Duodenal mucosa (tissue), 2 donors: ENCODE results near the gene AKAP9.
"Not testable (repeated sequence)": the region's sequence is repeated elsewhere in the genome, so short reads cannot be mapped to it uniquely, and the experiment has no call there.

Experiments
- H3K27ac ChIP-seq: one replicate; pipeline ENCODE4 v1.7.0; 2013; ENCODE audit warnings: low read depth, low read length
- H3K27me3 ChIP-seq, 2 donors: one replicate each; pipeline ENCODE4 v1.7.0; 2013; ENCODE audit warnings: low read length in 2 of 2, control low read depth in 1 of 2; ENCODE audit not compliant: insufficient read depth in 2 of 2, control insufficient read depth in 1 of 2
- H3K36me3 ChIP-seq, 2 donors: one replicate each; pipeline ENCODE4 v1.7.0; 2013; ENCODE audit warnings: low read length in 2 of 2, control low read depth in 1 of 2; ENCODE audit not compliant: insufficient read depth in 2 of 2, control insufficient read depth in 1 of 2
- H3K4me1 ChIP-seq, 2 donors: one replicate each; pipeline ENCODE4 v1.7.0; 2013; ENCODE audit warnings: low read length in 2 of 2, control low read depth in 1 of 2; ENCODE audit not compliant: insufficient read depth in 2 of 2, control insufficient read depth in 1 of 2
- H3K4me3 ChIP-seq, 2 donors: one replicate each; pipeline ENCODE4 v1.7.0; 2013; ENCODE audit warnings: low read length in 2 of 2, low read depth in 1 of 2
- H3K9ac ChIP-seq, 2 donors: one replicate each; pipeline ENCODE4 v1.7.0; 2013; ENCODE audit warnings: low read length in 2 of 2, low read depth in 1 of 2
- H3K9me3 ChIP-seq, 2 donors: one replicate each; pipeline ENCODE4 v1.7.0; 2013; ENCODE audit warnings: low read length in 2 of 2, control low read depth in 1 of 2; ENCODE audit not compliant: control insufficient read depth in 1 of 2

Gene AKAP9

GRCh38 chr7:91940572-91941341, at the start of gene AKAP9:
Gene AKAP9 (plus strand): TSS chr7:91940862. CDS start chr7:91941100, 238 bp downstream.
- Histone ChIP-seq H3K27me3 (no peaks in the 10 kb centered on the region), H3K27ac (peak within 1 kb of the TSS; percentile 92), H3K9me3 (no peaks in the 10 kb centered on the region), H3K36me3 (no peaks in the 10 kb centered on the region), H3K4me3 (peak within 1 kb of the TSS; percentile 98 to 99), H3K4me1 (peaks cover 13% of the 10 kb centered on the region in 2 donors), H3K9ac (peak within 1 kb of the TSS; percentile 96)

- no peak overlapping the region for H3K9ac ChIP-seq
- no peak overlapping the region for H3K4me3 ChIP-seq
- no peaks in the 10 kb centered on the region for H3K4me1 ChIP-seq
- no peaks in the 10 kb centered on the region for H3K27me3 ChIP-seq
- no peaks in the 10 kb centered on the region for H3K36me3 ChIP-seq
- no peak overlapping the region for H3K27ac ChIP-seq
- H3K9me3 ChIP-seq = no peaks in the 10 kb centered on the region
These were observed 48.5 kb upstream of the AKAP9 start for GRCh38 chr7:91892099-91892705.

DNA sequence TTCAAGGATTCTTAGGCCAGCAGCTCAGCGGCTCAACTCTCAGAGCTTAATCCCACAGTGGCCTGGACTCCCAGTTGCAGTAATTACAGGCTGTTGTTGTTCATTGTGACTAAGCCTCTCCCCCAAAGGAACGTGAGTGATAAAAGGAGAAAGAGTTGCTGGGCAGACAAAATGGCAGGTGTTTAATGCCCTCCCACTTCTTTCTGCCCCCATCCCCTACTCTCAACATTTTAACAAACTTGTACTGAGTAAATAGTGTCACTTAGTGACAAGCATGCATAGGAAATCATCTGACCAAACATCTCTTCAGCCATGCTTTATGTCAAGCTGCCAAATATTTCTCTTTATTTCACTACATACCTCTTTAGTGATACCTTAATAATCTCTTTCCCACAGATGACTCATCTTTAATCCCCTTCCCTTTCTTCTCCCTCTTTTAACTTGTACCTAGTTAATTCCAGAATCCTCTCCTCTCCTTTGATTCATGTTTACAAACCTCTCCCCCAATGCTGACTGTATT, 47.8 kb upstream of the AKAP9 start:
- Histone ChIP-seq H3K4me3 (no peak overlapping the region), H3K9ac (no peak overlapping the region), H3K36me3 (no peaks in the 10 kb centered on the region), H3K27ac (no peak overlapping the region), H3K9me3 (no peaks in the 10 kb centered on the region), H3K27me3 (no peaks in the 10 kb centered on the region), H3K4me1 (no peaks in the 10 kb centered on the region)

- not testable (repeated sequence) for H3K27me3 ChIP-seq, H3K9ac ChIP-seq, H3K9me3 ChIP-seq, H3K4me3 ChIP-seq, H3K36me3 ChIP-seq, H3K27ac ChIP-seq, H3K4me1 ChIP-seq
These were observed 47.0 kb upstream of the AKAP9 start for GRCh38 chr7:91893699-91894098.

DNA sequence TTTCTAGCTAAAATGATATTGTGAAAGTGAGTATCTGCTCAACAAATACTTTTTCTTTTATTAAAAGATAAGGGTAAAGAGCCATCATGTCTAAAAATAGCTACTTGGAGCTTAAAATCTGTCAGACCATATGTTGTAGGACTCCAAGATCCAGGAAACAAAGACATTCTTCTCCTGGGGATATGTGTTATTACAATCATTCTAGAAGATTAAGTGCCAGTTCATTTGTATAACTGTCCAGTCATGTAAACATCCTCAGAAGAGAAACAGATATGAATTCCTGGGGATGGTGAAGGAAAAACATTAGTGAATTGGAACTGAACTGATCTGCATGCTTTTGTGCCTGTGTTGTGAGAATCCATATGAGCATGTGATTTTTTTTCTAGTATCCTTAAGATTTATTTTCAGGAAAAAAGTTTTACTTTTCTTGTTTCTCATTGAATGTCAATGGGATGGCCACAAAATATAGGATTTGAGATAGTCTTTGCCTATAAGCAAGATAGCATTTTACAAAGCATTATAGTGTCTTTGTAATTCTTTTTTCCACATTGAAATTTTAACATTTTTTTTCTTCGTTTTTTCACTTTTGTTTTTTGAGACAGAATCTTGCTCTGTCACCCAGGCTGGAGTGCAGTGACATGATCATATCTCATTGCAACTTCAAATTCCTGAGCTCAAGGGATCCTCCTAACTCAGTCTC, 45.7 kb upstream of the AKAP9 start:
- no peaks in the 10 kb centered on the region for H3K36me3 ChIP-seq
- H3K27ac ChIP-seq = no peak overlapping the region
- no peaks in the 10 kb centered on the region for H3K27me3 ChIP-seq
- no peak overlapping the region for H3K9ac ChIP-seq
- no peak overlapping the region for H3K4me3 ChIP-seq
- no peaks in the 10 kb centered on the region for H3K4me1 ChIP-seq
- H3K9me3 ChIP-seq = no peaks in the 10 kb centered on the region

- Histone ChIP-seq H3K9ac (no peak overlapping the region), H3K9me3 (no peaks in the 10 kb centered on the region), H3K4me3 (no peak overlapping the region), H3K4me1 (no peaks in the 10 kb centered on the region), H3K36me3 (no peaks in the 10 kb centered on the region), H3K27me3 (no peaks in the 10 kb centered on the region), H3K27ac (no peak overlapping the region)
These were observed 42.2 kb upstream of the AKAP9 start for GRCh38 chr7:91898240-91898992.

GRCh38 chr7:91899563-91899962, 41.1 kb upstream of the AKAP9 start:
- no peak overlapping the region for H3K4me3 ChIP-seq
- no peaks in the 10 kb centered on the region for H3K9me3 ChIP-seq
- H3K27ac ChIP-seq = no peak overlapping the region
- no peaks in the 10 kb centered on the region for H3K36me3 ChIP-seq
- H3K9ac ChIP-seq = no peak overlapping the region
- H3K4me1 ChIP-seq = no peaks in the 10 kb centered on the region
- no peaks in the 10 kb centered on the region for H3K27me3 ChIP-seq

DNA sequence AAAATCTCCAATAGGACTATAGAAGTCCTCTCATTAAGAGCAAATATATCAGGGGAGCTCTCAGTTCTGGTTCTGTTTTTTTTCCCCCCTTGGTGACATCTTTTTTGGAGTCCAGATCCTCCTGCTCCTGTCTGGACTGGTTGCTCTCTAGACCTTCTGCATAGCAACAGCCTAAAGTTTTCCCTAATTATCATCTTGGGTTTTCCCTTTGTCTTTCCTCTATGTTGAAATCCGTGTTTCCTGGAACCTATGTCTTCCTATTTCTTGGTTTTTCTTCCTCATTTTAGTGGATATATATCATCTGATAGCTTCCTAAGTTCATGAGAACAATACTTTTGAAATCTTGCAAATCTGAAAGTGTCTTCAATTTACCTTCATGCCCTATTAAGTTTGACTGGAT, 30.5 kb upstream of the AKAP9 start:
- Histone ChIP-seq H3K27me3 (no peaks in the 10 kb centered on the region), H3K36me3 (no peaks in the 10 kb centered on the region), H3K9ac (no peak overlapping the region), H3K9me3 (no peaks in the 10 kb centered on the region), H3K27ac (no peak overlapping the region), H3K4me1 (peaks cover 0 to 8% of the 10 kb centered on the region in 2 donors), H3K4me3 (no peak overlapping the region)

GRCh38 chr7:91911121-91911520, 29.5 kb upstream of the AKAP9 start:
- peaks cover 0 to 8% of the 10 kb centered on the region in 2 donors for H3K4me1 ChIP-seq
- H3K36me3 ChIP-seq = no peaks in the 10 kb centered on the region
- H3K9me3 ChIP-seq = no peaks in the 10 kb centered on the region
- no peaks in the 10 kb centered on the region for H3K27me3 ChIP-seq
- no peak overlapping the region for H3K9ac ChIP-seq
- H3K27ac ChIP-seq = no peak overlapping the region
- no peak overlapping the region for H3K4me3 ChIP-seq
